GM21528 (cell line): ENCODE data around the gene WSB1.
"Not testable (repeated sequence)": the region's sequence is repeated elsewhere in the genome, so short reads cannot be mapped to it uniquely, and the experiment has no call there.

Experiments
- ATAC-seq: cut with Tn5 transposase; IDR thresholded peaks from one replicate; pipeline ENCODE4 v1.9.1; 2021; ENCODE audit warnings: mild to moderate bottlenecking, moderate library complexity; ENCODE audit not compliant: unreplicated experiment, low FRiP score

Gene WSB1

GRCh38 chr17:27279132-27279531, 14.8 kb upstream of the WSB1 start:
- not testable (repeated sequence) for ATAC-seq

- no peak for ATAC-seq
Measured at GRCh38 chr17:27280527-27280926, 13.4 kb upstream of the WSB1 start.

- no peak for ATAC-seq
Measured at GRCh38 chr17:27281438-27281837, 12.5 kb upstream of the WSB1 start.

- ATAC-seq = peak; percentile 83
Measured at GRCh38 chr17:27282054-27282551, 11.8 kb upstream of the WSB1 start.

GRCh38 chr17:27283060-27283459, 10.9 kb upstream of the WSB1 start:
- no peak for ATAC-seq

GRCh38 chr17:27283751-27284150, 10.2 kb upstream of the WSB1 start:
- ATAC-seq = no peak

- ATAC-seq = no peak
Measured at GRCh38 chr17:27284811-27285415, 9.0 kb upstream of the WSB1 start.

- ATAC-seq = no peak
Measured at GRCh38 chr17:27285516-27285915, 8.4 kb upstream of the WSB1 start.

GRCh38 chr17:27288183-27288582, 5.7 kb upstream of the WSB1 start:
- no peak for ATAC-seq

- ATAC-seq = no peak
Measured at GRCh38 chr17:27289856-27290255, 4.1 kb upstream of the WSB1 start.

GRCh38 chr17:27290916-27291598, 2.9 kb upstream of the WSB1 start:
- no peak for ATAC-seq

- ATAC-seq = no peak
Measured at GRCh38 chr17:27293359-27293897, 486 bp upstream of the WSB1 start.

- peak; percentile 42 for ATAC-seq
Measured at GRCh38 chr17:27294689-27295630, 1.0 kb downstream of the WSB1 start.

GRCh38 chr17:27295945-27296344, 2.0 kb downstream of the WSB1 start:
- no peak for ATAC-seq

GRCh38 chr17:27296428-27296979, 2.6 kb downstream of the WSB1 start:
- no peak for ATAC-seq

GRCh38 chr17:27299384-27300049, 5.6 kb downstream of the WSB1 start:
- ATAC-seq = no peak

- no peak for ATAC-seq
Measured at GRCh38 chr17:27303734-27304133, 9.8 kb downstream of the WSB1 start.

GRCh38 chr17:27306276-27306835, 12.4 kb downstream of the WSB1 start:
- ATAC-seq = no peak

GRCh38 chr17:27310565-27311110, 16.7 kb downstream of the WSB1 start:
- ATAC-seq = no peak
